GM23338 (cell line): ENCODE results near the gene STK11IP. TPM values are rescaled to one million over a fixed set of nuclear protein-coding genes. Genes with fewer than 3 reads are reported as not detected.

Experiments
- ATAC-seq: fragments of 200-7000 bp; cut with Tn5 transposase; 3 replicates; pipeline ENCODE4 v1.9.1; 2020
- DNase-seq: peaks from one replicate; pipeline ENCODE4 v3.0.0-alpha.2; 2015; ENCODE audit warnings: low spot score
- H2AFZ ChIP-seq: fragments of 200-600 bp; sonication (generic); 2 replicates; pipeline ENCODE4 v1.8.0; 2016; ENCODE audit warnings: antibody characterized with exemption, mild to moderate bottlenecking, moderate library complexity
- H3F3A ChIP-seq: fragments of 200-600 bp; sonication (generic); replicated peaks from 2 replicates; pipeline ENCODE4 v1.8.0; 2017; ENCODE audit warnings: antibody characterized with exemption, mixed run types, low read depth
- H3K27ac ChIP-seq: fragments of 200-600 bp; sonication (generic); 2 replicates; pipeline ENCODE4 v1.6.1; 2016; ENCODE audit warnings: low read depth
- H3K27me3 ChIP-seq: fragments of 200-600 bp; sonication (generic); 2 replicates; pipeline ENCODE4 v1.8.0; 2016; ENCODE audit warnings: mild to moderate bottlenecking, mixed run types, moderate library complexity; ENCODE audit not compliant: insufficient read depth
- H3K36me3 ChIP-seq: fragments of 200-600 bp; sonication (generic); 2 replicates; pipeline ENCODE4 v1.8.0; 2016; ENCODE audit warnings: mild to moderate bottlenecking; ENCODE audit not compliant: insufficient read depth
- H3K4me1 ChIP-seq: fragments of 200-600 bp; sonication (generic); 2 replicates; pipeline ENCODE4 v1.8.0; 2016; ENCODE audit warnings: mild to moderate bottlenecking, moderate library complexity; ENCODE audit not compliant: insufficient read depth
- H3K4me2 ChIP-seq: fragments of 200-600 bp; sonication (generic); 2 replicates; pipeline ENCODE4 v1.7.1; 2017; ENCODE audit warnings: mixed run types
- H3K4me3 ChIP-seq: fragments of 200-600 bp; sonication (generic); 2 replicates; pipeline ENCODE4 v1.6.1; 2016; ENCODE audit warnings: mixed run types
- H3K79me2 ChIP-seq: fragments of 200-600 bp; sonication (generic); replicated peaks from 2 replicates; pipeline ENCODE4 v1.8.0; 2017; ENCODE audit warnings: mild to moderate bottlenecking; ENCODE audit not compliant: insufficient read depth
- H3K9me2 ChIP-seq: fragments of 200-600 bp; sonication (generic); 2 replicates; pipeline ENCODE4 v1.8.0; 2017; ENCODE audit not compliant: insufficient read depth
- H4K20me1 ChIP-seq: fragments of 200-600 bp; sonication (generic); replicated peaks from 2 replicates; pipeline ENCODE4 v1.8.0; 2017; ENCODE audit warnings: mild to moderate bottlenecking; ENCODE audit not compliant: insufficient read depth
- H3K27ac Mint-ChIP-seq: 2 replicates; pipeline ENCODE4 v1.8.0; 2020; ENCODE audit warnings: inconsistent platforms, mild to moderate bottlenecking, moderate library complexity, mixed read lengths
- H3K27me3 Mint-ChIP-seq: 3 replicates; pipeline ENCODE4 v1.8.0; 2022; ENCODE audit warnings: low read depth, mild to moderate bottlenecking, moderate library complexity, mixed read lengths, inconsistent platforms; ENCODE audit not compliant: insufficient read depth, poor library complexity
- H3K36me3 Mint-ChIP-seq: 3 replicates; pipeline ENCODE4 v1.8.0; 2021; ENCODE audit warnings: low read depth, mild to moderate bottlenecking, inconsistent platforms, moderate library complexity, mixed read lengths
- H3K4me1 Mint-ChIP-seq: 3 replicates; pipeline ENCODE4 v1.8.0; 2020; ENCODE audit warnings: mild to moderate bottlenecking, inconsistent platforms, mixed read lengths
- H3K4me3 Mint-ChIP-seq: 3 replicates; pipeline ENCODE4 v1.8.0; 2021; ENCODE audit warnings: moderate library complexity, mild to moderate bottlenecking, inconsistent platforms, mixed read lengths
- H3K9me3 Mint-ChIP-seq: 3 replicates; pipeline ENCODE4 v1.8.0; 2020; ENCODE audit warnings: moderate library complexity, mild to moderate bottlenecking, inconsistent platforms, mixed read lengths
- EZH2 ChIP-seq: fragments of 200-600 bp; sonication (generic); IDR thresholded peaks from one replicate; pipeline ENCODE4 v1.8.0; 2017; ENCODE audit warnings: antibody characterized with exemption, mild to moderate bottlenecking, low read depth; ENCODE audit not compliant: unreplicated experiment
- EZH2phosphoT487 ChIP-seq: fragments of 200-600 bp; sonication (generic); IDR thresholded peaks from one replicate; pipeline ENCODE4 v1.8.1; 2018; ENCODE audit warnings: antibody characterized with exemption; ENCODE audit not compliant: unreplicated experiment
- NANOG ChIP-seq: IDR thresholded peaks from 2 replicates; pipeline ENCODE4 v1.6.1; 2016; ENCODE audit warnings: antibody characterized with exemption, borderline replicate concordance
- POLR2AphosphoS5 ChIP-seq: IDR thresholded peaks from 2 replicates; pipeline ENCODE4 v1.6.1; 2016; ENCODE audit warnings: antibody characterized with exemption, low read depth
- REST ChIP-seq: IDR thresholded peaks from one replicate; pipeline ENCODE4 v1.6.1; 2018; ENCODE audit warnings: antibody characterized with exemption; ENCODE audit not compliant: unreplicated experiment
- polyA plus RNA-seq: library from polyadenylated mRNA; unstranded; fragments of >200 nt; fragmentation: Nextera tagmentation; extraction: Ambion mirVana; gene quantifications from 2 replicates; pipeline ENCODE4 v1.2.1, GENCODE V29; 2016
- total RNA-seq: library from RNA; depleted of rRNA; stranded (reverse); fragments of >200 nt; shearing (Covaris generic); gene quantifications from 2 replicates; pipeline ENCODE4 v1.2.3, GENCODE V29; 2014

Gene STK11IP
- total and polyA plus RNA-seq, 2 experiments from 2014 or later, result 16.6 to 28.1 TPM

- TF ChIP-seq EZH2phosphoT487, result no peak
- TF ChIP-seq POLR2AphosphoS5, result no peak
- no peak for TF ChIP-seq REST
These were observed 32.5 kb downstream of the STK11IP start (continued) for GRCh38 chr2:219629976-219630695.

- no peak for TF ChIP-seq NANOG
- no peaks in the 10 kb centered on the region for H4K20me1 ChIP-seq
- H3K4me1 Mint-ChIP-seq, result peaks cover 10% of the 10 kb centered on the region; the same call in 1 of the 3 replicates
- ATAC-seq (no peak), DNase-seq (no peak)
- H3K79me2 ChIP-seq, result no peaks in the 10 kb centered on the region
- H3K27ac Mint-ChIP-seq, result peak overlapping the region; percentile 56; the same call in 1 of the 2 replicates
- 0 out of 2 replicates have a peak, but pooled peaks cover 5% of the 10 kb centered on the region for H3F3A ChIP-seq
- H3K4me3 Mint-ChIP-seq, result no peak overlapping the region; the same call in 2 of the 3 replicates
- peaks cover 16% of the 10 kb centered on the region for H3K27me3 Mint-ChIP-seq
- no peaks in the 10 kb centered on the region for H3K36me3 ChIP-seq
- no peak overlapping the region for H3K4me2 ChIP-seq
- peaks cover 2% of the 10 kb centered on the region; the same call in 1 of the 3 replicates for H3K36me3 Mint-ChIP-seq
- H3K4me1 ChIP-seq, result peaks cover 4% of the 10 kb centered on the region
- H3K27me3 ChIP-seq, result peaks cover 6% of the 10 kb centered on the region; the same call in 1 of the 2 replicates
- no peak overlapping the region for H3K4me3 ChIP-seq
- H3K27ac ChIP-seq, result no peak overlapping the region
- H3K9me2 ChIP-seq, result no peaks in the 10 kb centered on the region
- no peak overlapping the region for H2AFZ ChIP-seq
- H3K9me3 Mint-ChIP-seq, result no peaks in the 10 kb centered on the region; the same call in 1 of the 3 replicates
These were observed 33.2 kb downstream of the STK11IP start for GRCh38 chr2:219630770-219631405.

DNA sequence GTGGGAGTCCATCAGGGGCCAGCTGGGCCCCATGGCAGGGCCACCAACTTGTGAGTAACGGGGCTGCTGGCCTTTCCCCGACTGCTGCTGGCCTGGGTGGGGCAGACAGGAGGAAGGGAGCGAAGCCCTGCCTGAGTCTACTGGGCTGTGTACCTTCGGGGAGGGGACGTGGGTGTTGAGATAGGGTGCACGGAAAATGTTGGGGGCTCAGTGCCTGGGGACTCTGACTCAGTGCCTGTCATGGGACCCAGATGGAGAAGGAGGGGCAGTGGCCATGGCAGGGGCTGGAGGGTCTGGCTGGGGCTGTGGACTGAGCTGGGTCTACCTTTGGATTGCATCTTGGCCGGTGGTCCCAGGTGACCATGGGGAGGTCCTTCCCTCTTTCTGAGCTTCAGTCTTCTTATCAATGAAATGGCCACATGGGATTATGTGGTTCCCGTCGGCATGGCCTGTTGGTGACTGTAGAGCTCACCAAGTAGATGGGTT, 33.8 kb downstream of the STK11IP start:
- 0 out of 2 replicates have a peak, but pooled peaks cover 5% of the 10 kb centered on the region for H3F3A ChIP-seq
- ATAC-seq, result no peak
- peaks cover 10% of the 10 kb centered on the region; the same call in 1 of the 3 replicates for H3K4me1 Mint-ChIP-seq
- H3K79me2 ChIP-seq, result no peaks in the 10 kb centered on the region
- peaks cover 4% of the 10 kb centered on the region for H3K4me1 ChIP-seq
- no peaks in the 10 kb centered on the region; the same call in 1 of the 3 replicates for H3K9me3 Mint-ChIP-seq
- H3K27me3 Mint-ChIP-seq, result peaks cover 15% of the 10 kb centered on the region
- no peak overlapping the region for H3K27ac Mint-ChIP-seq
- no peak overlapping the region for H3K4me3 Mint-ChIP-seq
- H3K36me3 ChIP-seq, result no peaks in the 10 kb centered on the region
- peaks cover 2% of the 10 kb centered on the region; the same call in 1 of the 3 replicates for H3K36me3 Mint-ChIP-seq
- H2AFZ ChIP-seq, result no peak overlapping the region
- H3K4me2 ChIP-seq, result no peak overlapping the region
- no peak overlapping the region for H3K4me3 ChIP-seq
- no peak overlapping the region for H3K27ac ChIP-seq
- H3K27me3 ChIP-seq, result peaks cover 6% of the 10 kb centered on the region; the same call in 1 of the 2 replicates
- DNase-seq, result no peak
- H4K20me1 ChIP-seq, result no peaks in the 10 kb centered on the region
- no peaks in the 10 kb centered on the region for H3K9me2 ChIP-seq
- no peak for TF ChIP-seq REST
- no peak for TF ChIP-seq EZH2
